GM12865 (cell line): Measurements from ENCODE around the gene UNC13B.

ENCODE experiments used
- DNase-seq: peaks from one replicate; pipeline ENCODE4 v3.0.0; 2010; ENCODE audit warnings: low read depth
- H3K4me3 ChIP-seq: 2 replicates; pipeline ENCODE4 v1.5.1; 2011; ENCODE audit warnings: mild to moderate bottlenecking, low read depth, low read length, control low read depth
- TF ChIP-seq, protein P1 (sequence below): IDR thresholded peaks from 2 replicates; pipeline ENCODE4 v1.5.1; 2011; ENCODE audit warnings: low read length, control low read depth, low read depth, inconsistent platforms; ENCODE audit not compliant: insufficient read depth; ENCODE audit errors: missing control alignments

UNC13B gene

DNA sequence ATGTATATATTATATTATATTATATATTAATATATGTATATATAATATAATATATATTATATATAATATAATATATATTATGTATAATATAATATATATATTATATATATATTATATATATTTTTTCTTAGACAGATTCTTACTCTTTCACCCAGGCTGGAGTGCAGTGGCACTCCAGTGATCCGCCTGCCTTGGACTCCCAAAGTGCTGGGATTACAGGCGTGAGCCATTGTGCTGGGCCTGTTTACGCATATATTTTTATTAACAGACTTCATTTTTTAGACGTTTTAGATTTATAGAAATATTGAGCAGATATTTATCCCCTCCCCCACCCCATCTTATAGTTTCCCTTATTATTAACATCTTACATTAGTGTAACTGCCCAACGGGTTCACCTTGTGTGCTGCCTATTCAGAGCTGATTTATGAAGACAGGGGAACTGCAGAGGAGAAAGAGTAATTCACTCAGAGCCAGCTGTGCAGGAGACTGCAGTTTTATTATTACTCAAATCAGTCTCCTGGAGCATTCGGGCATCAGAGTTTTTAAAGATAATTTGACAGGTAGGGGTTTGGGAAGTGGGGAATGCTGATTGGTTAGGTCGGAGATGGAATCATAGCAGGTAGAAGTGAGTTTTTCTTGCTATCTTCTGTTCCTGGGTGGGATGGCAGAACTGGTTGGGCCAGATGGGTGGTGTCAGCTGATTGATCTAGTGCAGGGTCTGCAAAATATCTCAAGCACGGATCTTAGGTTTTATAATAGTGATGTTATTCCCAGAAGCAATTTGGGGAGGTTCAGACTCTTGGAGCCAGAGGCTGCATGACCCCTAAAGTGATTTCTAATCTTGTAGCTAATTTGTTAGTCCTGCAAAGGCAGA lies 93.4 kb downstream of the UNC13B start:
- TF ChIP-seq, protein P1, sequence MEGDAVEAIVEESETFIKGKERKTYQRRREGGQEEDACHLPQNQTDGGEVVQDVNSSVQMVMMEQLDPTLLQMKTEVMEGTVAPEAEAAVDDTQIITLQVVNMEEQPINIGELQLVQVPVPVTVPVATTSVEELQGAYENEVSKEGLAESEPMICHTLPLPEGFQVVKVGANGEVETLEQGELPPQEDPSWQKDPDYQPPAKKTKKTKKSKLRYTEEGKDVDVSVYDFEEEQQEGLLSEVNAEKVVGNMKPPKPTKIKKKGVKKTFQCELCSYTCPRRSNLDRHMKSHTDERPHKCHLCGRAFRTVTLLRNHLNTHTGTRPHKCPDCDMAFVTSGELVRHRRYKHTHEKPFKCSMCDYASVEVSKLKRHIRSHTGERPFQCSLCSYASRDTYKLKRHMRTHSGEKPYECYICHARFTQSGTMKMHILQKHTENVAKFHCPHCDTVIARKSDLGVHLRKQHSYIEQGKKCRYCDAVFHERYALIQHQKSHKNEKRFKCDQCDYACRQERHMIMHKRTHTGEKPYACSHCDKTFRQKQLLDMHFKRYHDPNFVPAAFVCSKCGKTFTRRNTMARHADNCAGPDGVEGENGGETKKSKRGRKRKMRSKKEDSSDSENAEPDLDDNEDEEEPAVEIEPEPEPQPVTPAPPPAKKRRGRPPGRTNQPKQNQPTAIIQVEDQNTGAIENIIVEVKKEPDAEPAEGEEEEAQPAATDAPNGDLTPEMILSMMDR: no peak
- DNase-seq: no peak
- no peak overlapping the region for H3K4me3 ChIP-seq

DNA sequence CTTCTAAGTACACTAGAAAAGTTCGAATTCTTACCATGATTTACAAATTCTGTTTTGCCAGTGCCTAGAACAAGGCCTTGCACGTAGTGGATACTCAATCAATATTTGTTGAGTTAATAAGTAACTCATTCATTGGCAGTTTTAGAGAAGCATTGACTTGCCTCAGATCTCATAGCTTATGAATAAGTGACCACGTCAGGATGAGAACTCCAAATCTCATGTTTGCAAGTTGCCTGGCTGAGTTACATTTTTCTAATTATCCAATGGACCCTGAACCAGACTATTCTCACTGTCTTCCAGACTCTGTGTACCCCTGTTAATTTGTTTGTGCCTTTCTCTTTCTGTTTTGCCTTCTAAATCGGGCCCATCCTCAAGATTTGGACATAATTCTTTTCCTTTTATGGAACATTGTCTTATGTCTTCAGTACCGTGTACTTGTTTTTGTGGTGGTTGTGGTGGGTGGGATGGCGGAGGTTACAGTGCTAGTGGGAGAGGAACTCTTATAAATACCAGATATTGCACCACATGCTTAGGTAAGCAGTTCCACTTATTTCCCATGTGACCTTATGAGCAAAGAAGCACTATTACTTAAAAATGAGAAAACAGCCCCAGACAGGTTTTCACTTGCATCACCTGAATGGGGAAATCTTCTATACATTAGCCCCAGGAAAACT lies 96.3 kb downstream of the UNC13B start:
- H3K4me3 ChIP-seq: no peak overlapping the region
- TF ChIP-seq, protein P1: no peak
- DNase-seq: no peak

DNA sequence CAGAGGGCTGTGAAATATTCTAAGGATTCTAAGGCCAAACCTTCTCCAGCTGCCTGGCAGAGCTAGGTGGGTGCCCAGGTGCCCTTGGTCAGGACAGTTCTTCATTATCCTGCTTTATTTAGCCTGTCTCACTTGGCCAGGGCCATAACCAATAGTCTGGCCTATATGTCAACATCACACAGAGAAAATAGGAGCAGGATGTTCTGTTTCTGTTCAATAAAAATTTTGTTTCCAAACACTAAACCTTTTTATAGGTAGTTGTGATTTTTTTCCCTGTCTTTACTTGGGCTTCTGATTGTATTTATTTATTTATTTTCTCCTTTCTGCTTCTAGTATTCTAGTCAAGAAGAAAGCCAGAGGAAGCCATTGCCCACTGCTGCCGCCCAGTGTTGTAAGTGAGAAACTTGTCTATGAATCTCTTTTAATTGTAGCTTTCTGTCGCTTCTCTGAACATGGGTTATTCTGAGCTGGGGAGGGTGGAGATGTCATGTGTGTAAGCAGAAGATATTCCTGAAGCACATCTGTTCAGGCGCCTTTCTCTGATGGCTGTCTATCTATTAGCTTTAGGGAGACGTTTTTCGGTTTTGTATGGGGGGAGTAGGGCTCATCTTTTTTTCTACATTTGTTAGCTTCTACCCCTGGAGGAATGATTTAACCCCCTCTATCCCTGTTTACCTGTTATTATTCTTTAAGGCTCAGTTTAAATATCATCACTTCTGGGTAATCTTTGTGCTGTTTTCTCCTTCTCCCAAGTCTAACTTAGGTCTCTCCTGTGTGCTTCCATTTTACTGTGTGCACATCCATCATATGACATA lies 97.1 kb downstream of the UNC13B start:
- TF ChIP-seq, protein P1: peak; percentile 63
- H3K4me3 ChIP-seq: no peak overlapping the region
- peak; percentile 68 for DNase-seq

DNA sequence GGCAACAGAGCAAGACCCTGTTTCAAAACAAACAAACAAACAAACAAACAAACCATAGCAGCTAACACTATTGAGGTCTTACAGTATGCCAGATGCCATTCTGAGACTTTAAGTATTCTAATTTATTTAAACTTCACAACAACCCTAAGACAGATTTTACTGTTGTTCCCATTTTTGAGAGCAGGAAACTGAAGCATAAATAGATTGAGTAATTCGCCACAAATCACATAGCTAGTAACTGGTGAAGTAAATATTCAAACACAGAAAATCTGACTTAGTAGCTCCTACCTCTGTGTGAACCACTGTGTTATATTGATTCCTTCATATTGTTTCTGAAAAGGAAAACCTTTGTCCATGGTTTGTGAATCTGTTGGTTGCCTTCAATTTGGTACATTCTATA lies 98.4 kb downstream of the UNC13B start:
- DNase-seq: no peak
- H3K4me3 ChIP-seq: no peak overlapping the region
- TF ChIP-seq, protein P1: no peak

DNA sequence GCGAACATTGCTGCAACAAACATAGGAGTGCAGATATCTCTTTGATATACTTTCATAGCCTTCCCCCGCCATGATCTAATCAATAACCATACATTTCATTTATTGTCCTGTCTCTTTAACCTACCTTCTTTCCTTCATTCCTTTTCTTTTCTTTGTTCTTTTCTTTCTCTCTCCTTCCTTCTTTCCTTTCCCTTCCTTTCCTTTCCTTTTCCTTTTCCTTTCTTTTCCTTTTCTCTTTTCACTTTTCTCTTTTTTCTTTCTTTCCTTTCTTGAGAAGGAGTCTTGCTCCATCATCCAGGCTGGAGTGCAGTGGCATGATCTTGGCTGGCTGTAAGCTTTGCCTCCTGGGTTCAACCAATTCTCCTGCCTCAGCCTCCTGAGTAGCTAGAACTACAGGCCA lies 100.3 kb downstream of the UNC13B start:
- DNase-seq: no peak
- H3K4me3 ChIP-seq: no peak overlapping the region

DNA sequence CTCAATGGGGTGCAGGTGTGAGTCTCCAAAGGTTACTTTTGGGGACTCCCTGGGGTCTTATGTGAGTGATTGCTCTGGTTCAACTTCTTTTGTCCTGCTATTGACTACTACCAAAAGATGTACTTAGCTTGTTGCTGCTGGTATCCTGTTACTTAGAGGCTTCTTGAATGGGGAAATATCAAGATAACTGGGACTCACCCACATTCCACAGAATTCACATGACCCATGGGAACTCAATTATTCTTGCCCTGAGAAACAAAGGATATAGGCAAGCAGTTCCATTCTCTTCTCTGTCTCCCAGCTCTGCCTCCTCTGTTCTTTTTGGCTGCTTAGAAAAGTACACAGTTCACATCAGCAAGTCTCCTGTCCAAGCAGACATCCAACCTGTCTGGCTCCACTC lies 105.9 kb downstream of the UNC13B start:
- TF ChIP-seq, protein P1: no peak
- DNase-seq: no peak
- no peak overlapping the region for H3K4me3 ChIP-seq

More for the DNA sequence above, 100.3 kb downstream of the UNC13B start:
- TF ChIP-seq, protein P1: no peak
